Naive B cell (primary cell): Measurements from ENCODE around the gene KIF1B. TPM values are rescaled to one million over a fixed set of nuclear protein-coding genes. Genes with fewer than 3 reads are reported as not detected.
"Not testable (repeated sequence)": the region's sequence is repeated elsewhere in the genome, so short reads cannot be mapped to it uniquely, and the experiment has no call there.

Source experiments
- ATAC-seq, 2 donors: fragments of 150-1000 bp; cut with Tn5 transposase; 2 replicates each; pipeline ENCODE4 v1.10.0; 2021; ENCODE audit warnings: low read depth in 2 of 2, mild to moderate bottlenecking in 2 of 2, moderate library complexity in 2 of 2
- DNase-seq: peaks from one replicate; pipeline ENCODE4 v3.0.0; 2022
- H3K27ac Mint-ChIP-seq, 6 donors: one replicate each; pipeline ENCODE4 v1.8.0; 2020 to 2022; ENCODE audit warnings: mild to moderate bottlenecking in 6 of 6, mixed read lengths in 6 of 6, moderate library complexity in 5 of 6, inconsistent platforms in 2 of 6
- H3K27me3 Mint-ChIP-seq, 3 donors: one replicate each; pipeline ENCODE4 v1.8.0; 2021 to 2022; ENCODE audit warnings: mixed read lengths in 3 of 3, mild to moderate bottlenecking in 1 of 3
- H3K36me3 Mint-ChIP-seq, 2 donors: one replicate each; pipeline ENCODE4 v1.8.0; 2020 to 2022; ENCODE audit warnings: mixed read lengths in 2 of 2, inconsistent platforms in 1 of 2, mild to moderate bottlenecking in 1 of 2
- H3K4me1 Mint-ChIP-seq, 3 donors: one replicate each; pipeline ENCODE4 v1.8.0; 2020 to 2022; ENCODE audit warnings: mixed read lengths in 3 of 3, inconsistent platforms in 1 of 3, mild to moderate bottlenecking in 1 of 3, moderate library complexity in 1 of 3
- H3K4me3 Mint-ChIP-seq, 8 donors: one replicate each; pipeline ENCODE4 v1.8.0; 2020 to 2022; ENCODE audit warnings: mild to moderate bottlenecking in 8 of 8, mixed read lengths in 8 of 8, moderate library complexity in 8 of 8, inconsistent platforms in 2 of 8
- H3K9me3 Mint-ChIP-seq, 7 donors: one replicate each; pipeline ENCODE4 v1.8.0; 2020 to 2022; ENCODE audit warnings: mixed read lengths in 7 of 7, mild to moderate bottlenecking in 5 of 7, inconsistent platforms in 2 of 7, moderate library complexity in 1 of 7
- polyA plus RNA-seq, 6 donors: library from polyadenylated mRNA; unstranded; fragments of 300-500 nt; fragmentation: Illumina TruSeq; gene quantifications; one replicate each; pipeline ENCODE4 v1.2.3, GENCODE V29; 2021; ENCODE audit warnings: low read depth in 6 of 6

KIF1B gene
- polyA plus RNA-seq, 6 donors from 2014 or later, result 0.84 to 2.0 (median 1.4) TPM

- ATAC-seq (peak in 1 of 2 donors; percentile 54), DNase-seq (no peak)
- H3K27ac Mint-ChIP-seq, result peak overlapping the region in 5 of 6 donors; percentile 66 to 91 (median 76)
- peaks cover 0 to 6% (median 3%) of the 10 kb centered on the region in 3 donors for H3K4me1 Mint-ChIP-seq
- no peaks in the 10 kb centered on the region for H3K27me3 Mint-ChIP-seq
- H3K36me3 Mint-ChIP-seq, result peaks cover 29 to 33% of the 10 kb centered on the region in 2 donors
- no peaks in the 10 kb centered on the region for H3K9me3 Mint-ChIP-seq
- peak overlapping the region in 1 of 8 donors; percentile 45 for H3K4me3 Mint-ChIP-seq
These were observed 205.0 kb downstream of the KIF1B start for GRCh38 chr1:10415211-10415930.

GRCh38 chr1:10415967-10416366 is 205.6 kb downstream of the KIF1B start:
- not testable (repeated sequence) for H3K4me1 Mint-ChIP-seq, H3K9me3 Mint-ChIP-seq, ATAC-seq, H3K27ac Mint-ChIP-seq, DNase-seq, H3K4me3 Mint-ChIP-seq, H3K27me3 Mint-ChIP-seq
- peaks cover 29 to 32% of the 10 kb centered on the region in 2 donors for H3K36me3 Mint-ChIP-seq

- H3K36me3 Mint-ChIP-seq, result peaks cover 10 to 11% of the 10 kb centered on the region in 2 donors
- not testable (repeated sequence) for H3K4me1 Mint-ChIP-seq, H3K4me3 Mint-ChIP-seq
These were observed 208.4 kb downstream of the KIF1B start for GRCh38 chr1:10418741-10419140.

GRCh38 chr1:10419351-10419750 is 209.0 kb downstream of the KIF1B start:
- H3K4me1 Mint-ChIP-seq, result peaks cover 0 to 6% (median 3%) of the 10 kb centered on the region in 3 donors
- peak overlapping the region in 1 of 6 donors; percentile 77 for H3K27ac Mint-ChIP-seq
- no peak overlapping the region for H3K4me3 Mint-ChIP-seq
- DNase-seq, result no peak
- ATAC-seq, result no peak
- no peaks in the 10 kb centered on the region for H3K9me3 Mint-ChIP-seq
- H3K36me3 Mint-ChIP-seq, result peaks cover 10 to 11% of the 10 kb centered on the region in 2 donors
- H3K27me3 Mint-ChIP-seq, result no peaks in the 10 kb centered on the region

More at GRCh38 chr1:10418741-10419140, 208.4 kb downstream of the KIF1B start:
- H3K9me3 Mint-ChIP-seq, DNase-seq, H3K27ac Mint-ChIP-seq, ATAC-seq, H3K27me3 Mint-ChIP-seq: not testable (repeated sequence)

- Mint-ChIP-seq H3K4me3 (no peak overlapping the region), H3K36me3 (peaks cover 10 to 11% of the 10 kb centered on the region in 2 donors), H3K4me1 (no peaks in the 10 kb centered on the region), H3K27ac (no peak overlapping the region), H3K9me3 (no peaks in the 10 kb centered on the region), H3K27me3 (no peaks in the 10 kb centered on the region)
- DNase-seq, result no peak
- no peak for ATAC-seq
These were observed 211.3 kb downstream of the KIF1B start for GRCh38 chr1:10421637-10422036.

- ATAC-seq, result no peak
- Mint-ChIP-seq H3K27ac (no peak overlapping the region), H3K36me3 (peaks cover 10 to 11% of the 10 kb centered on the region in 2 donors)
These were observed 213.7 kb downstream of the KIF1B start for GRCh38 chr1:10424034-10424433.

GRCh38 chr1:10424651-10425050 is 214.3 kb downstream of the KIF1B start:
- Mint-ChIP-seq H3K4me1 (peaks cover under 1 to 9% (median under 1%) of the 10 kb centered on the region in 3 donors), H3K27me3 (no peaks in the 10 kb centered on the region), H3K36me3 (peaks cover 3 to 6% of the 10 kb centered on the region in 2 donors), H3K4me3 (no peak overlapping the region), H3K9me3 (no peaks in the 10 kb centered on the region), H3K27ac (no peak overlapping the region)
- DNase-seq (no peak), ATAC-seq (no peak)

More at GRCh38 chr1:10424034-10424433, 213.7 kb downstream of the KIF1B start:
- Mint-ChIP-seq H3K4me1 (peaks cover 0 to 8% (median 0%) of the 10 kb centered on the region in 3 donors), H3K27me3 (no peaks in the 10 kb centered on the region), H3K9me3 (no peaks in the 10 kb centered on the region), H3K4me3 (no peak overlapping the region)
- no peak for DNase-seq

- peaks cover 9 to 17% (median 9%) of the 10 kb centered on the region in 3 donors for H3K4me1 Mint-ChIP-seq
These were observed 215.6 kb downstream of the KIF1B start for GRCh38 chr1:10425826-10426534.

GRCh38 chr1:10426535-10426848 is 216.1 kb downstream of the KIF1B start:
- H3K27me3 Mint-ChIP-seq, H3K4me3 Mint-ChIP-seq, ATAC-seq, H3K9me3 Mint-ChIP-seq, H3K36me3 Mint-ChIP-seq, H3K27ac Mint-ChIP-seq, DNase-seq: not testable (repeated sequence)
- peaks cover 9 to 22% (median 14%) of the 10 kb centered on the region in 3 donors for H3K4me1 Mint-ChIP-seq

More at GRCh38 chr1:10425826-10426534, 215.6 kb downstream of the KIF1B start:
- H3K27me3 Mint-ChIP-seq, H3K4me3 Mint-ChIP-seq, H3K9me3 Mint-ChIP-seq, DNase-seq, H3K36me3 Mint-ChIP-seq, ATAC-seq: not testable (repeated sequence)
- H3K27ac Mint-ChIP-seq, result peak overlapping the region in 1 of 6 donors; percentile 78

- H3K4me3 Mint-ChIP-seq, result peak overlapping the region in 5 of 8 donors; percentile 35 to 95 (median 90)
- DNase-seq, result no peak
- H3K36me3 Mint-ChIP-seq, result no peaks in the 10 kb centered on the region
- no peak for ATAC-seq
- H3K4me1 Mint-ChIP-seq, result peaks cover 9 to 38% (median 14%) of the 10 kb centered on the region in 3 donors
- no peaks in the 10 kb centered on the region for H3K27me3 Mint-ChIP-seq
- peak overlapping the region in 1 of 6 donors; percentile 96 for H3K27ac Mint-ChIP-seq
- H3K9me3 Mint-ChIP-seq, result no peaks in the 10 kb centered on the region
These were observed 218.6 kb downstream of the KIF1B start for GRCh38 chr1:10428984-10429383.

GRCh38 chr1:10429868-10430215 is 219.5 kb downstream of the KIF1B start:
- Mint-ChIP-seq H3K9me3 (no peaks in the 10 kb centered on the region), H3K4me3 (peak overlapping the region; percentile 90 to 96 (median 94)), H3K27me3 (no peaks in the 10 kb centered on the region), H3K4me1 (peaks cover 9 to 38% (median 14%) of the 10 kb centered on the region in 3 donors), H3K36me3 (no peaks in the 10 kb centered on the region), H3K27ac (peak overlapping the region; percentile 21 to 100 (median 77))
- DNase-seq (no peak), ATAC-seq (peak in 1 of 2 donors; percentile 2)

GRCh38 chr1:10430216-10431069 is 220.1 kb downstream of the KIF1B start, which contains the start of gene CENPS:
Gene CENPS (plus strand): TSS chr1:10430433. CDS start chr1:10430518, 85 bp downstream.
- H3K9me3 Mint-ChIP-seq, result no peaks in the 10 kb centered on the region
- peak within 1 kb of the TSS; percentile 96 to 100 (median 98) for H3K27ac Mint-ChIP-seq
- H3K36me3 Mint-ChIP-seq, result no peaks in the 10 kb centered on the region
- ATAC-seq (peak; percentile 80 to 81), DNase-seq (peak; percentile 94)
- H3K4me3 Mint-ChIP-seq, result peak within 1 kb of the TSS; percentile 90 to 96 (median 94)
- peaks cover 9 to 38% (median 14%) of the 10 kb centered on the region in 3 donors for H3K4me1 Mint-ChIP-seq
- no peaks in the 10 kb centered on the region for H3K27me3 Mint-ChIP-seq
